H1 (cell line): ENCODE results near the gene OXLD1.

ENCODE experiments used
- CTCF ChIP-seq, 3 experiments: IDR thresholded peaks; 1 replicate in 2 of 3; 2 replicates in 1 of 3; pipeline versions ENCODE4 v1.5.1 to v1.6.1; 2011; ENCODE audit warnings: low read length in 3 of 3, mild to moderate bottlenecking in 3 of 3, inconsistent platforms in 2 of 3, low read depth in 1 of 3, moderate library complexity in 1 of 3; ENCODE audit not compliant: insufficient read depth in 1 of 3; ENCODE audit errors: control extremely low read depth in 1 of 3
- EP300 ChIP-seq, 2 experiments: IDR thresholded peaks; 1 replicate in 1 of 2; 2 replicates in 1 of 2; pipeline ENCODE4 v1.6.1; 2011 to 2012; ENCODE audit warnings: low read depth in 2 of 2, low read length in 2 of 2, mild to moderate bottlenecking in 2 of 2, borderline replicate concordance in 1 of 2, inconsistent platforms in 1 of 2, moderate library complexity in 1 of 2
- KDM5A ChIP-seq: fragments of 200-600 bp; IDR thresholded peaks from 2 replicates; pipeline ENCODE4 v1.7.1; 2012; ENCODE audit warnings: mild to moderate bottlenecking, low read length, inconsistent platforms, mixed read lengths
- USF2 ChIP-seq: IDR thresholded peaks from 2 replicates; pipeline ENCODE4 v1.6.1; 2011; ENCODE audit warnings: low read length, improper control_type of control experiment
- YY1 ChIP-seq: IDR thresholded peaks from 2 replicates; pipeline ENCODE4 v1.6.1; 2011; ENCODE audit warnings: low read depth, mild to moderate bottlenecking, low read length

- TF ChIP-seq YY1 (no peak), EP300 (IDR thresholded peaks at IDR 0.05; ENCODE audit: borderline replicate concordance in 1 of 2, low read depth in 2 of 2, low read length in 2 of 2) (no peak), USF2 (no peak), CTCF (IDR thresholded peaks at IDR 0.05; ENCODE audit: control extremely low read depth in 1 of 3, insufficient read depth in 1 of 3, low read depth in 1 of 3, low read length in 3 of 3) (no peak), KDM5A (no peak)
Observed at GRCh38 chr17:81690066-81690465, 23.7 kb upstream of the OXLD1 start.
